ENCODE data around the gene ANKMY1. TPM values are rescaled to one million over a fixed set of nuclear protein-coding genes. Genes with fewer than 3 reads are reported as not detected.
"Not testable (repeated sequence)": the region's sequence is repeated elsewhere in the genome, so short reads cannot be mapped to it uniquely, and the experiment has no call there.

The ANKMY1 gene
- total RNA-seq, 1 experiment from 2014 or later, result 30.8 TPM

DNA sequence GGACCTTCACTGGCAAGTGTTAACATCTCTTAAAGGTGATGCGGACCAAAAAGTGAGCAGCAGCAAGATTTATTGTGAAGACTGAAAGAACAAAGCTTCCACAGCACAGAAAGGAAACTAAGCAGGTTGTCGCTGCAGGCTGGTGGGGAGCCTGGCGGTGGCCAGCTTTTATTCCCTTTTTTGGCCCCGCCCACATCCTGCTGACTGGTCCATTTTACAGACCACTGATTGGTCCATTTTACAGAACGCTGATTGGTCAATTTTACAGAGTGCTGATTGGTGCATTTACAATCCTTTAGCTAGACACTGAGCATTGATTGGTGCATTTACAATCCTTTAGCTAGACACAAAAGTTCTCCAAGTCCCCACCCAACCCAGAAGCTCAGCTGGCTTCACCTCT is 35.9 kb downstream of the ANKMY1 start:
- H3K9me2 ChIP-seq (replicated peaks; ENCODE audit: insufficient read depth, low read length); H3K4me2 ChIP-seq (ENCODE audit: low read depth, low read length, poor library complexity, severe bottlenecking); H2AFZ ChIP-seq (ENCODE audit: low read length); H3K9ac ChIP-seq (ENCODE audit: low read length); H4K20me1 ChIP-seq (ENCODE audit: insufficient read depth, low read depth, low read length); H3K27me3 ChIP-seq (ENCODE audit: low read length); H3K4me1 ChIP-seq (ENCODE audit: low read length); H3K4me3 ChIP-seq (ENCODE audit: low read length); H3K27ac ChIP-seq (ENCODE audit: low read length): not testable (repeated sequence)
- H3K36me3 ChIP-seq (ENCODE audit: insufficient read depth, low read length), result peaks cover 57% of the 10 kb centered on the region
- peak; percentile 58 for DNase-seq
- peaks cover 12% of the 10 kb centered on the region; the same call in 1 of the 2 replicates for H3K79me2 ChIP-seq (ENCODE audit: low read length)
- peaks cover 22% of the 10 kb centered on the region for H3K9me3 ChIP-seq (ENCODE audit: low read length)

- Histone ChIP-seq H3K27ac (ENCODE audit: low read length) (no peak overlapping the region), H4K20me1 (ENCODE audit: insufficient read depth, low read depth, low read length) (0 out of 2 replicates have a peak, but pooled peaks cover 4% of the 10 kb centered on the region)
Observed at GRCh38 chr2:240520974-240521350, 36.8 kb downstream of the ANKMY1 start.

GRCh38 chr2:240520130-240520973 is 37.4 kb downstream of the ANKMY1 start:
- Histone ChIP-seq H3K27me3 (ENCODE audit: low read length) (no peaks in the 10 kb centered on the region), H3K4me2 (ENCODE audit: low read depth, low read length, poor library complexity, severe bottlenecking) (no peak overlapping the region), H3K27ac (ENCODE audit: low read length) (no peak overlapping the region), H3K9me3 (ENCODE audit: low read length) (peaks cover 7% of the 10 kb centered on the region), H2AFZ (ENCODE audit: low read length) (no peak overlapping the region), H3K4me1 (ENCODE audit: low read length) (no peaks in the 10 kb centered on the region), H3K79me2 (ENCODE audit: low read length) (peaks cover 2% of the 10 kb centered on the region; the same call in 1 of the 2 replicates), H3K9ac (ENCODE audit: low read length) (no peak overlapping the region), H3K36me3 (ENCODE audit: insufficient read depth, low read length) (peaks cover 42% of the 10 kb centered on the region), H4K20me1 (ENCODE audit: insufficient read depth, low read depth, low read length) (0 out of 2 replicates have a peak, but pooled peaks cover 4% of the 10 kb centered on the region), H3K9me2 (replicated peaks; ENCODE audit: insufficient read depth, low read length) (no peaks in the 10 kb centered on the region), H3K4me3 (ENCODE audit: low read length) (no peak overlapping the region)
- no peak for DNase-seq

More at GRCh38 chr2:240520974-240521350, 36.8 kb downstream of the ANKMY1 start:
- H3K4me2 ChIP-seq (ENCODE audit: low read depth, low read length, poor library complexity, severe bottlenecking), result no peak overlapping the region
- no peak for DNase-seq
- peaks cover 48% of the 10 kb centered on the region for H3K36me3 ChIP-seq (ENCODE audit: insufficient read depth, low read length)
- H2AFZ ChIP-seq (ENCODE audit: low read length), result no peak overlapping the region
- no peaks in the 10 kb centered on the region for H3K27me3 ChIP-seq (ENCODE audit: low read length)
- no peaks in the 10 kb centered on the region for H3K4me1 ChIP-seq (ENCODE audit: low read length)
- peaks cover 12% of the 10 kb centered on the region for H3K9me3 ChIP-seq (ENCODE audit: low read length)
- peaks cover 6% of the 10 kb centered on the region; the same call in 1 of the 2 replicates for H3K79me2 ChIP-seq (ENCODE audit: low read length)
- H3K9ac ChIP-seq (ENCODE audit: low read length), result no peak overlapping the region
- H3K4me3 ChIP-seq (ENCODE audit: low read length), result no peak overlapping the region
- no peaks in the 10 kb centered on the region for H3K9me2 ChIP-seq (replicated peaks; ENCODE audit: insufficient read depth, low read length)

DNA sequence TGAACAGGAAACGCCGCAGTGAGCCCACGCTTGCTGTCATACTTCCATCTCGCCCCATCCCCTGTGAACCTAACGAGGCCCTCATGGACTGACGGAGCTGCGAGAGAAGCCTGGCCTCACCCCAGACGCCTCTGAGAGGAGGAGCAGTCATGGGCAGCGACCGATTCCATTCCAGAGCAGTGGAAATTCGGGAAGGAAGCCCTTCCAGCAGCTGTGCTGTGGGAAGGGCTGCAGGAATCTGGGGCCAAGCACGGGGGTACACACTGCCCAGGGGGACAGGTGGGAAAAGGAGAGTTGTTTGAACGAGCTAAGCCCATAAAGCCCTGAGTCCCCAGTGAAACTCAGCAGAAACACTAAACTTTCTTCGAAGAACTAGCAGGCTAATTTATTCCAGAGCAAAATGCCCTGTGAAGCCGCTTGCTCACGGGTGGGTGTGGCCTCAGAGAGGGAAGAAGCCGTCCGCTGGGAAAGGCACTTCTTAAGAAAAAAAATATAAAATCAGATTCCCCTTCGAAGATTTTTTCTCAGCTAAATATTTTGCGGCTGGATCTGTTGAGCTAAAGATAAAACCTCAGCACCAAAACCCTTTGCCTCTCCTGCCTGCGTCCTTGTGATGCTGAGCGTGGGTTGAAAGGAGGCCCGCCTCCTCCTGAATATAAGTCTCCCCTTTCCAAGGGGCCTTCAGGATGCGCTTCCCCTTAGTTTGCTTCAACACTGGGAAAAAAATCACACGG is 38.2 kb downstream of the ANKMY1 start:
- H2AFZ ChIP-seq (ENCODE audit: low read length), result no peak overlapping the region
- 0 out of 2 replicates have a peak, but pooled peaks cover 4% of the 10 kb centered on the region for H4K20me1 ChIP-seq (ENCODE audit: insufficient read depth, low read depth, low read length)
- H3K4me3 ChIP-seq (ENCODE audit: low read length), result no peak overlapping the region
- no peak overlapping the region for H3K9ac ChIP-seq (ENCODE audit: low read length)
- no peak overlapping the region for H3K4me2 ChIP-seq (ENCODE audit: low read depth, low read length, poor library complexity, severe bottlenecking)
- no peaks in the 10 kb centered on the region for H3K9me2 ChIP-seq (replicated peaks; ENCODE audit: insufficient read depth, low read length)
- H3K36me3 ChIP-seq (ENCODE audit: insufficient read depth, low read length), result peaks cover 34% of the 10 kb centered on the region
- DNase-seq, result no peak
- H3K27ac ChIP-seq (ENCODE audit: low read length), result no peak overlapping the region
- no peaks in the 10 kb centered on the region for H3K27me3 ChIP-seq (ENCODE audit: low read length)
- no peaks in the 10 kb centered on the region for H3K9me3 ChIP-seq (ENCODE audit: low read length)
- H3K79me2 ChIP-seq (ENCODE audit: low read length), result no peaks in the 10 kb centered on the region
- H3K4me1 ChIP-seq (ENCODE audit: low read length), result peaks cover under 1% of the 10 kb centered on the region

DNA sequence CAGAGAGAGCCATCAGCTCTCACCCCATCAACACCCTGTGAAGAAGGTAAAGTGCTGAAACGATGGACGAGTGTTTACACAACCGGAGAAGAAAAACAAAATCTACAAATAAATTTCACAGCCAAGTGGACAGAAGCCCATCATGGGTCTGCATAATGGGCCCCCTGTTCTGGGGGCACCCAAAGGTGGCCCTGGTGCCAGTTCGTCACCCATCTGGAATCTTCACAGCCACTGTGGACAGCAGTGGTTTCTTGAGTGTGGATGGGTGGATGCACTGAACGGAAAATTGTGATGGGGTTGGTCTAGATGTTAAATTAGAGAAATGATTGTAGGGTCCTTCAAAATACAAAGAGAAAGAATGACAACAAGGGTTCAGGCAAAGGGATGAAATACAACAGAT is 38.8 kb downstream of the ANKMY1 start:
- Histone ChIP-seq H3K27ac (ENCODE audit: low read length) (no peak overlapping the region), H3K4me2 (ENCODE audit: low read depth, low read length, poor library complexity, severe bottlenecking) (no peak overlapping the region), H3K4me1 (ENCODE audit: low read length) (peaks cover 6% of the 10 kb centered on the region), H4K20me1 (ENCODE audit: insufficient read depth, low read depth, low read length) (0 out of 2 replicates have a peak, but pooled peaks cover 4% of the 10 kb centered on the region), H3K9me2 (replicated peaks; ENCODE audit: insufficient read depth, low read length) (no peaks in the 10 kb centered on the region), H3K9ac (ENCODE audit: low read length) (no peak overlapping the region), H3K36me3 (ENCODE audit: insufficient read depth, low read length) (peaks cover 29% of the 10 kb centered on the region), H3K27me3 (ENCODE audit: low read length) (no peaks in the 10 kb centered on the region), H3K9me3 (ENCODE audit: low read length) (no peaks in the 10 kb centered on the region), H3K4me3 (ENCODE audit: low read length) (no peak overlapping the region), H2AFZ (ENCODE audit: low read length) (no peak overlapping the region), H3K79me2 (ENCODE audit: low read length) (no peaks in the 10 kb centered on the region)
- no peak for DNase-seq

DNA sequence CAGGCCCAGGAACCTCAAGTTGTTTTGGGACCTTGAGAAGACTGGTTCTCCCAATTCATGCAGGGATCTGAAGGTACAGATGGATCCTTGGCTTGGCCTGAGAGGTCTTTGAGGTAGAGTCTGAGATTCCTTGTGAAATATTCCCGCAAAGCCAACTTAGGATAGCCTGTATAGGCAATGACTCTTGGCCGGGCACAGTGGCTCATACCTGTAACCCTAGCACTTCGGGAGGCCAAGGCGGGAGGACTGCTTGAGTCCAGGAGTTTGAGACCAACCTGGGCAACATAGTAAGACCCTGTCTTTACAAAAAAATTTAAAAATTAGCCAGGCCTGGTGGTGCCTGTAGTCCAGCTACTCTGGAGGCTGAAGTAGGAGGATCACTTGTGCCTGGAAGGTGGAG is 40.4 kb downstream of the ANKMY1 start:
- DNase-seq, result no peak
- H3K4me2 ChIP-seq (ENCODE audit: low read depth, low read length, poor library complexity, severe bottlenecking), result no peak overlapping the region

GRCh38 chr2:240514631-240515030 is 43.2 kb downstream of the ANKMY1 start:
- H3K9me3 ChIP-seq (ENCODE audit: low read length), result no peaks in the 10 kb centered on the region
- no peak overlapping the region for H2AFZ ChIP-seq (ENCODE audit: low read length)
- H3K9me2 ChIP-seq (replicated peaks; ENCODE audit: insufficient read depth, low read length), result no peaks in the 10 kb centered on the region
- 0 out of 2 replicates have a peak, but pooled peaks cover 4% of the 10 kb centered on the region for H4K20me1 ChIP-seq (ENCODE audit: insufficient read depth, low read depth, low read length)
- H3K9ac ChIP-seq (ENCODE audit: low read length), result no peak overlapping the region; the same call in 1 of the 2 replicates
- H3K79me2 ChIP-seq (ENCODE audit: low read length), result peaks cover 10% of the 10 kb centered on the region
- no peak overlapping the region for H3K27ac ChIP-seq (ENCODE audit: low read length)
- peaks cover 10% of the 10 kb centered on the region; the same call in 1 of the 2 replicates for H3K36me3 ChIP-seq (ENCODE audit: insufficient read depth, low read length)
- no peak overlapping the region for H3K4me3 ChIP-seq (ENCODE audit: low read length)
- DNase-seq, result no peak
- H3K4me1 ChIP-seq (ENCODE audit: low read length), result peaks cover 7% of the 10 kb centered on the region
- no peaks in the 10 kb centered on the region for H3K27me3 ChIP-seq (ENCODE audit: low read length)
- H3K4me2 ChIP-seq (ENCODE audit: low read depth, low read length, poor library complexity, severe bottlenecking), result no peak overlapping the region

More for the DNA sequence above, 40.4 kb downstream of the ANKMY1 start:
- H3K4me1 ChIP-seq (ENCODE audit: low read length), result peaks cover 7% of the 10 kb centered on the region
- no peaks in the 10 kb centered on the region for H3K9me2 ChIP-seq (replicated peaks; ENCODE audit: insufficient read depth, low read length)
- no peak overlapping the region for H3K9ac ChIP-seq (ENCODE audit: low read length)
- no peak overlapping the region for H3K27ac ChIP-seq (ENCODE audit: low read length)
- H3K27me3 ChIP-seq (ENCODE audit: low read length), result no peaks in the 10 kb centered on the region
- H3K4me3 ChIP-seq (ENCODE audit: low read length), result no peak overlapping the region
- H2AFZ ChIP-seq (ENCODE audit: low read length), result no peak overlapping the region
- peaks cover 10% of the 10 kb centered on the region for H3K79me2 ChIP-seq (ENCODE audit: low read length)
- H3K36me3 ChIP-seq (ENCODE audit: insufficient read depth, low read length), result peaks cover 15% of the 10 kb centered on the region
- 0 out of 2 replicates have a peak, but pooled peaks cover 4% of the 10 kb centered on the region for H4K20me1 ChIP-seq (ENCODE audit: insufficient read depth, low read depth, low read length)
- no peaks in the 10 kb centered on the region for H3K9me3 ChIP-seq (ENCODE audit: low read length)

Measured in Karpas-422 (cell line).